Mammary epithelial cell (primary cell): ENCODE results near the gene NKD1.

Source experiments
- CTCF ChIP-seq, 2 donors: IDR thresholded peaks in 1 of 2; conservative IDR thresholded peaks in 1 of 2; 2 replicates each; pipeline ENCODE4 v1.5.1; 2011 to 2012; ENCODE audit warnings: inconsistent platforms in 2 of 2, low read length in 2 of 2, mild to moderate bottlenecking in 2 of 2, control low read depth in 1 of 2, low read depth in 1 of 2; ENCODE audit not compliant: insufficient read depth in 1 of 2; ENCODE audit errors: extremely low read depth in 1 of 2
- EZH2 ChIP-seq: IDR thresholded peaks from 2 replicates; pipeline ENCODE4 v1.6.1; 2012; ENCODE audit warnings: low read length, inconsistent platforms, borderline replicate concordance

GRCh38 chr16:50526796-50527195 lies 21.4 kb upstream of the NKD1 start:
- TF ChIP-seq EZH2 (no peak), CTCF (conservative IDR thresholded peaks at IDR 0.05 in 1 of 2, IDR thresholded peaks at IDR 0.05 in 1 of 2; ENCODE audit: extremely low read depth in 1 of 2, insufficient read depth in 1 of 2, low read depth in 1 of 2, low read length in 2 of 2) (no peak)
